ENCODE data around the gene SOD2.
"Not testable (repeated sequence)": the region's sequence is repeated elsewhere in the genome, so short reads cannot be mapped to it uniquely, and the experiment has no call there.

- TF ChIP-seq CTCF (IDR thresholded peaks at IDR 0.05 in 4 of 5, conservative IDR thresholded peaks at IDR 0.05 in 1 of 5); POLR2A (IDR thresholded peaks at IDR 0.05): not testable (repeated sequence)
These were observed 39.5 kb upstream of the SOD2 start for GRCh38 chr6:159732550-159732949.
